H1 (cell line): ENCODE data around the gene PILRB. TPM values are rescaled to one million over a fixed set of nuclear protein-coding genes. Genes with fewer than 3 reads are reported as not detected.

Source experiments
- CTCF ChIA-PET: fragments of 300-600 bp; sonication (Branson Sonifier 250); formaldehyde crosslinking; loops from one replicate; lab custom pipeline; 2021; ENCODE audit not compliant: partially characterized antibody; lab: Charles Lee
- POLR2A ChIA-PET: fragments of 300-600 bp; sonication (Branson Sonifier 250); formaldehyde crosslinking; loops from one replicate; lab custom pipeline; 2021; ENCODE audit warnings: inconsistent platforms; ENCODE audit not compliant: partially characterized antibody; lab: Charles Lee
- DNase-seq, 2 experiments: peaks; one replicate each; pipeline versions ENCODE4 v3.0.0 to v3.0.0-alpha.2; 2010 to 2022; ENCODE audit warnings: low spot score in 2 of 2, low read depth in 1 of 2, mixed read lengths in 1 of 2
- FAIRE-seq: peaks from 2 replicates; lab custom pipeline; 2011; peaks lifted over from hg19 to GRCh38; lab: Jason Lieb, UNC
- H2AFZ ChIP-seq: 2 replicates; pipeline ENCODE4 v1.8.1; 2012; ENCODE audit warnings: low read length, inconsistent platforms
- H2AK5ac ChIP-seq: 2 replicates; pipeline ENCODE4 v1.6.1; 2013; ENCODE audit warnings: low read depth, low read length
- H2BK120ac ChIP-seq: replicated peaks from 2 replicates; pipeline ENCODE3; 2013; ENCODE audit warnings: low read depth, low read length, inconsistent platforms
- H2BK12ac ChIP-seq: 2 replicates; pipeline ENCODE4 v1.6.1; 2013; ENCODE audit warnings: low read depth, low read length
- H2BK15ac ChIP-seq: 2 replicates; pipeline ENCODE4 v1.6.1; 2013; ENCODE audit warnings: low read length
- H2BK20ac ChIP-seq: 2 replicates; pipeline ENCODE4 v1.6.1; 2013; ENCODE audit warnings: low read length
- H2BK5ac ChIP-seq: 2 replicates; pipeline ENCODE4 v1.6.1; 2013; ENCODE audit warnings: low read depth, low read length
- H3K14ac ChIP-seq: 2 replicates; pipeline ENCODE4 v1.6.1; 2013; ENCODE audit warnings: inconsistent platforms; ENCODE audit not compliant: insufficient read length
- H3K18ac ChIP-seq: 2 replicates; pipeline ENCODE4 v1.6.1; 2013; ENCODE audit warnings: low read length; ENCODE audit errors: extremely low read depth
- H3K23ac ChIP-seq: 2 replicates; pipeline ENCODE4 v1.6.1; 2013; ENCODE audit warnings: inconsistent platforms; ENCODE audit not compliant: insufficient read length
- H3K23me2 ChIP-seq: 2 replicates; pipeline ENCODE4 v1.6.1; 2013; ENCODE audit warnings: low read depth, low read length
- H3K27ac ChIP-seq: 2 replicates; pipeline ENCODE4 v1.6.1; 2011; ENCODE audit warnings: low read depth, low read length, inconsistent platforms
- H3K27me3 ChIP-seq, 4 experiments: replicated peaks in 1 of 4; 1 replicate in 1 of 4; 2 replicates in 3 of 4; pipeline versions ENCODE4 v1.6.1 to v1.8.1; 2011 to 2013; ENCODE audit warnings: low read length in 3 of 4, mild to moderate bottlenecking in 3 of 4, inconsistent platforms in 2 of 4, mixed read lengths in 2 of 4, moderate library complexity in 1 of 4; ENCODE audit not compliant: control insufficient read depth in 3 of 4, insufficient read depth in 3 of 4; ENCODE audit errors: extremely low read depth in 1 of 4
- H3K36me3 ChIP-seq, 4 experiments: 2 replicates each; pipeline versions ENCODE4 v1.6.1 to v1.8.1; 2011 to 2013; ENCODE audit warnings: mild to moderate bottlenecking in 4 of 4, low read length in 3 of 4, moderate library complexity in 2 of 4, control low read depth in 1 of 4, inconsistent platforms in 1 of 4; ENCODE audit not compliant: insufficient read depth in 4 of 4, control insufficient read depth in 2 of 4
- H3K4ac ChIP-seq: replicated peaks from 2 replicates; pipeline ENCODE3; 2013; ENCODE audit warnings: low read length, low read depth, mixed read lengths, inconsistent platforms; ENCODE audit not compliant: insufficient read length
- H3K4me1 ChIP-seq, 4 experiments: replicated peaks in 1 of 4; 1 replicate in 1 of 4; 2 replicates in 3 of 4; pipeline versions ENCODE4 v1.6.1 to v1.8.1; 2011 to 2013; ENCODE audit warnings: low read length in 3 of 4, inconsistent platforms in 2 of 4, mixed read lengths in 1 of 4; ENCODE audit not compliant: insufficient read depth in 4 of 4, control insufficient read depth in 3 of 4
- H3K4me2 ChIP-seq, 2 experiments: 2 replicates each; pipeline versions ENCODE4 v1.6.1 to v1.8.1; 2011 to 2013; ENCODE audit warnings: low read depth in 2 of 2, low read length in 2 of 2, control low read depth in 1 of 2, inconsistent platforms in 1 of 2, mild to moderate bottlenecking in 1 of 2; ENCODE audit not compliant: insufficient read depth in 1 of 2
- H3K4me3 ChIP-seq, 4 experiments: fragments of 200-600, 300-600 bp in 1 of 4; sonication (generic), shearing (Covaris generic), sonication (Bioruptor Twin) in 1 of 4; 2 replicates each; pipeline versions ENCODE4 v1.5.1 to v1.8.1; 2011 to 2016; ENCODE audit warnings: low read length in 4 of 4, low read depth in 3 of 4, control low read depth in 2 of 4, inconsistent platforms in 2 of 4, mild to moderate bottlenecking in 2 of 4, mixed read lengths in 1 of 4, moderate library complexity in 1 of 4; ENCODE audit not compliant: insufficient read depth in 2 of 4; ENCODE audit errors: extremely low read depth in 1 of 4
- H3K56ac ChIP-seq: replicated peaks from 2 replicates; pipeline ENCODE3; 2013; ENCODE audit warnings: low read depth, mild to moderate bottlenecking, mixed read lengths, low read length, inconsistent platforms; ENCODE audit not compliant: insufficient read length
- H3K79me1 ChIP-seq: 2 replicates; pipeline ENCODE4 v1.6.1; 2013; ENCODE audit warnings: low read depth, low read length, control low read depth
- H3K79me2 ChIP-seq, 2 experiments: 2 replicates each; pipeline versions ENCODE4 v1.6.1 to v1.8.1; 2012 to 2013; ENCODE audit warnings: low read length in 2 of 2, mild to moderate bottlenecking in 2 of 2, inconsistent platforms in 1 of 2; ENCODE audit not compliant: insufficient read depth in 2 of 2, control insufficient read depth in 1 of 2
- H3K9ac ChIP-seq, 4 experiments: replicated peaks in 1 of 4; 1 replicate in 1 of 4; 2 replicates in 3 of 4; pipeline versions ENCODE4 v1.6.1 to v1.8.1; 2011 to 2013; ENCODE audit warnings: low read depth in 3 of 4, low read length in 3 of 4, control low read depth in 2 of 4, mild to moderate bottlenecking in 2 of 4, moderate library complexity in 2 of 4, inconsistent platforms in 1 of 4; ENCODE audit errors: extremely low read depth in 1 of 4
- H3K9me3 ChIP-seq, 2 experiments: 2 replicates each; pipeline versions ENCODE4 v1.6.1 to v1.8.1; 2012 to 2013; ENCODE audit warnings: mild to moderate bottlenecking in 2 of 2, moderate library complexity in 2 of 2, control low read depth in 1 of 2, inconsistent platforms in 1 of 2, low read depth in 1 of 2, low read length in 1 of 2, mixed read lengths in 1 of 2; ENCODE audit not compliant: insufficient read depth in 2 of 2
- H4K20me1 ChIP-seq, 2 experiments: replicated peaks in 1 of 2; 2 replicates each; pipeline versions ENCODE3 to v1.8.1; 2011 to 2013; ENCODE audit warnings: inconsistent platforms in 2 of 2, low read length in 2 of 2, mild to moderate bottlenecking in 1 of 2; ENCODE audit not compliant: insufficient read depth in 2 of 2, control insufficient read depth in 1 of 2
- H4K5ac ChIP-seq: 2 replicates; pipeline ENCODE4 v1.6.1; 2013; ENCODE audit warnings: low read length, low read depth, mixed read lengths, inconsistent platforms; ENCODE audit not compliant: insufficient read length
- H4K8ac ChIP-seq: 2 replicates; pipeline ENCODE4 v1.8.0; 2013; ENCODE audit warnings: mild to moderate bottlenecking, moderate library complexity, low read length, inconsistent platforms; ENCODE audit not compliant: insufficient read depth; ENCODE audit errors: extremely low read depth
- H4K91ac ChIP-seq: replicated peaks from 2 replicates; pipeline ENCODE3; 2013; ENCODE audit warnings: low read length, mixed read lengths, inconsistent platforms; ENCODE audit not compliant: insufficient read length
- CEBPB ChIP-seq: IDR thresholded peaks from 2 replicates; pipeline ENCODE4 v1.6.1; 2012; ENCODE audit warnings: low read depth, low read length
- CHD2 ChIP-seq: IDR thresholded peaks from 2 replicates; pipeline ENCODE4 v1.6.1; 2012; ENCODE audit warnings: low read length, improper control_type of control experiment
- POLR2AphosphoS5 ChIP-seq: IDR thresholded peaks from 2 replicates; pipeline ENCODE4 v1.6.1; 2011; ENCODE audit warnings: low read depth, low read length
- WGBS, 2 experiments: shearing (Covaris generic) in 1 of 2; methylation state at CpG; one replicate each; pipeline versions ENCODE4 v1.1.6 to v1.1.7; 2013 to 2015; ENCODE audit warnings: low lambda C conversion rate in 2 of 2, mixed read lengths in 2 of 2, inconsistent platforms in 1 of 2, low coverage in 1 of 2, missing lambda C conversion rate in 1 of 2; ENCODE audit not compliant: insufficient replicate concordance in 2 of 2, insufficient coverage in 1 of 2, insufficient read length in 1 of 2; ENCODE audit errors: extremely low coverage in 1 of 2, missing lambda C conversion rate in 1 of 2; 5-methylcytosine and 5-hydroxymethylcytosine counted together
- polyA plus RNA-seq, 7 experiments: library from polyadenylated mRNA; depleted of rRNA in 3 of 7; stranded (reverse) in 5 of 7; unstranded in 2 of 7; fragments of >200 nt in 5 of 7; fragments of 200-250 nt in 2 of 7; gene quantifications; 1 replicate in 5 of 7; 2 replicates in 1 of 7; 4 replicates in 1 of 7; pipeline versions ENCODE4 v1.2.1 to v1.2.3, GENCODE V29; 2011 to 2013; ENCODE audit warnings: missing spikeins in 2 of 7, mixed read lengths in 2 of 7
- total RNA-seq: library from RNA; stranded (reverse); fragmentation: NEBNext Ultra II Directional; extraction: Animal tissue kit (Norgen Biotek cat#: 25700); gene quantifications from 2 replicates; pipeline ENCODE4 v1.2.1, GENCODE V29; 2021
- TF ChIP-seq, protein P1 (sequence below): IDR thresholded peaks from 2 replicates; pipeline ENCODE4 v1.6.1; 2011; ENCODE audit warnings: low read depth, mild to moderate bottlenecking, low read length; ENCODE audit not compliant: insufficient read depth

Gene PILRB
- total and polyA plus RNA-seq, 2 of the 8 experiments (the other 6 are each of a cell fraction or from before 2014, with no cell fraction given), result 32.2 to 49.9 TPM

DNA sequence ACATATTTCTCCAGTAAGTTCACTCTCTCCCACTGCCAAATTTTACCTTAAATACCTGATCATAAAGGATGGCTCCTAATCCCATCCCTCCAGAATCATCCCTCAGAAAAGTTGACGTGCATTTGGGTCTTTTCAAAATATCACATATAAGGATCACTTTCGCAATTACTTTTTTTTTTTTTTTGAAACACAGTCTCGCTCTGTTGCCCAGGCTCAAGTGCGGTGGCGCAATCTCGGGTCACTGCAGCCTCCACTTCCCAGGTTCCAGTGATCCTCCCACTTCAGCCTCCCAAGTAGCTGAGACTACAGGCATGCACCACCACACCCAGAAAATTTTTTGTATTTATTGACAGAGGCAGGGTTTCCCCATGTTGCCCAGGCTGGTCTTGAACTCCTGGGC is 53.2 kb downstream of the PILRB start:
- H2AK5ac ChIP-seq, result no peak overlapping the region
- H3K4ac ChIP-seq, result no peak overlapping the region
- H2BK5ac ChIP-seq, result no peak overlapping the region
- H4K20me1 ChIP-seq, result no peaks in the 10 kb centered on the region
- TF ChIP-seq CHD2 (no peak), POLR2AphosphoS5 (no peak), CEBPB (0 out of 2 replicates have a peak, but pooled peaks have one; percentile 22)
- TF ChIP-seq, protein P1, sequence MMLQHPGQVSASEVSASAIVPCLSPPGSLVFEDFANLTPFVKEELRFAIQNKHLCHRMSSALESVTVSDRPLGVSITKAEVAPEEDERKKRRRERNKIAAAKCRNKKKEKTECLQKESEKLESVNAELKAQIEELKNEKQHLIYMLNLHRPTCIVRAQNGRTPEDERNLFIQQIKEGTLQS, result no peak
- no peaks in the 10 kb centered on the region; a peak in 1 of 7 replicates for H3K27me3 ChIP-seq
- no peak overlapping the region for H4K91ac ChIP-seq
- no peaks in the 10 kb centered on the region for H3K79me2 ChIP-seq
- no peak overlapping the region for H3K56ac ChIP-seq
- no peak overlapping the region for H2BK120ac ChIP-seq
- H3K18ac ChIP-seq, result no peak overlapping the region
- POLR2A ChIA-PET, result interaction anchor here (0.7 to 2.8 kb wide), 3 partner anchors 18 to 46 kb away, joined by 3 to 14 read pairs (median 5); partner anchors contain the start of genes MEPCE and ZCWPW1
- H4K8ac ChIP-seq, result no peak overlapping the region
- WGBS, 2 experiments, result 87% methylated on average over 6 of the region's 6 CpGs; no CpG with 5 or more reads in 1 of the 2 experiments
- H3K23ac ChIP-seq, result no peak overlapping the region
- no peaks in the 10 kb centered on the region for H3K9me3 ChIP-seq
- H2BK20ac ChIP-seq, result no peak overlapping the region
- H3K4me1 ChIP-seq, result no peaks in the 10 kb centered on the region
- H2AFZ ChIP-seq, result no peak overlapping the region
- CTCF ChIA-PET, result interaction anchor here (1.2 to 1.7 kb wide), 2 partner anchors 11 to 67 kb away, joined by 3 to 6 read pairs; no protein-coding TSS in a partner anchor
- H3K27ac ChIP-seq, result no peak overlapping the region
- H3K4me2 ChIP-seq, result no peak overlapping the region
- H3K14ac ChIP-seq, result no peak overlapping the region
- no peak overlapping the region for H2BK12ac ChIP-seq
- no peak overlapping the region for H4K5ac ChIP-seq
- no peak for FAIRE-seq
- H3K79me1 ChIP-seq, result no peaks in the 10 kb centered on the region
- no peak overlapping the region for H3K9ac ChIP-seq
- H2BK15ac ChIP-seq, result no peak overlapping the region
- H3K23me2 ChIP-seq, result no peaks in the 10 kb centered on the region
- no peak overlapping the region for H3K4me3 ChIP-seq
- no peaks in the 10 kb centered on the region for H3K36me3 ChIP-seq
- no peak for DNase-seq
